PC-9 (cell line): Measurements from ENCODE around the gene TNFSF4.

Source experiments
- CTCF ChIP-seq: fragments of 200-600 bp; sonication (generic); conservative IDR thresholded peaks from 2 replicates; pipeline ENCODE4 v1.6.1; 2017; ENCODE audit warnings: mixed run types, antibody characterized with exemption, mild to moderate bottlenecking, moderate library complexity
- EZH2 ChIP-seq: fragments of 200-600 bp; sonication (generic); IDR thresholded peaks from 2 replicates; pipeline ENCODE4 v1.8.0; 2017; ENCODE audit warnings: antibody characterized with exemption, low read depth

- TF ChIP-seq CTCF (no peak), EZH2 (no peak)
These were observed 1.7 kb upstream of the TNFSF4 start for GRCh38 chr1:173208868-173209267.
